ENCODE measurements around the gene IPO5. TPM values are rescaled to one million over a fixed set of nuclear protein-coding genes. Genes with fewer than 3 reads are reported as not detected.

IPO5 gene
- polyA plus RNA-seq, 3 donors, result 17.5 to 21.6 (median 20.7) TPM

DNA sequence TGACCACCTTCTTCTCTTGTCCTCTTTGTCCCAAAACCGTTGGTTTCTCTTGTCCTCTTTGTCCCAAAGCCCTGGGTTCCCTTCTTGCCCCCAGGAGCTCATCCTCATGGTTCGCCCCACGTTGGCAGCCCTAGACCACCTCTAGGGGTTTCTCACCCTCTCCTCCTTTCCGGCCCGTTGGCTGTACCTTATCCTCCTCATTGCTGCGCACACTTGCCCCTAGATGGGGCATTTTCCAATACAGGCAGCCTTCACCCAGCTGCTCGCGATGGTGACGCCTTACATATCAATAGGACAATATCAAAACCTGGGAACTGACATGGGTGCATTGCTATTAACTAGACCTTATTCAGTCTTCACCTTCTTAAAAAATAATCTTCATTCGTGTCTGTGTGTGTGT, 86.5 kb downstream of the IPO5 start:
- H3K9me3 ChIP-seq (replicated peaks in 1 of 2; ENCODE audit: control insufficient read depth in 1 of 2, insufficient read depth in 1 of 2, low read length in 2 of 2), result no peaks in the 10 kb centered on the region
- no peaks in the 10 kb centered on the region for H4K20me1 ChIP-seq (ENCODE audit: insufficient read depth, low read length)
- DNase-seq, result no peak
- Mint-ChIP-seq H3K4me3 (no peak overlapping the region), H3K4me1 (no peaks in the 10 kb centered on the region), H3K27me3 (ENCODE audit: low read depth in 3 of 3) (peaks cover 0 to 6% (median 2%) of the 10 kb centered on the region in 3 donors), H3K36me3 (no peaks in the 10 kb centered on the region), H3K27ac (no peak overlapping the region), H3K9me3 (peaks cover 0 to 2% (median 0%) of the 10 kb centered on the region in 7 donors)
- no peak overlapping the region for H3K27ac ChIP-seq (ENCODE audit: low read depth in 1 of 2, low read length in 2 of 2)
- no peak overlapping the region for H3K4me3 ChIP-seq (replicated peaks in 1 of 3; ENCODE audit: low read depth in 2 of 3, low read length in 3 of 3)
- no peak overlapping the region for H3K9ac ChIP-seq (ENCODE audit: insufficient read depth, low read length, poor library complexity, severe bottlenecking)
- no peaks in the 10 kb centered on the region for H3K27me3 ChIP-seq (ENCODE audit: control insufficient read depth in 2 of 2, insufficient read depth in 2 of 2, low read length in 2 of 2)
- 83% methylated on average over 6 of the region's 10 CpGs for WGBS (ENCODE audit: insufficient coverage)
- TF ChIP-seq, protein P1, sequence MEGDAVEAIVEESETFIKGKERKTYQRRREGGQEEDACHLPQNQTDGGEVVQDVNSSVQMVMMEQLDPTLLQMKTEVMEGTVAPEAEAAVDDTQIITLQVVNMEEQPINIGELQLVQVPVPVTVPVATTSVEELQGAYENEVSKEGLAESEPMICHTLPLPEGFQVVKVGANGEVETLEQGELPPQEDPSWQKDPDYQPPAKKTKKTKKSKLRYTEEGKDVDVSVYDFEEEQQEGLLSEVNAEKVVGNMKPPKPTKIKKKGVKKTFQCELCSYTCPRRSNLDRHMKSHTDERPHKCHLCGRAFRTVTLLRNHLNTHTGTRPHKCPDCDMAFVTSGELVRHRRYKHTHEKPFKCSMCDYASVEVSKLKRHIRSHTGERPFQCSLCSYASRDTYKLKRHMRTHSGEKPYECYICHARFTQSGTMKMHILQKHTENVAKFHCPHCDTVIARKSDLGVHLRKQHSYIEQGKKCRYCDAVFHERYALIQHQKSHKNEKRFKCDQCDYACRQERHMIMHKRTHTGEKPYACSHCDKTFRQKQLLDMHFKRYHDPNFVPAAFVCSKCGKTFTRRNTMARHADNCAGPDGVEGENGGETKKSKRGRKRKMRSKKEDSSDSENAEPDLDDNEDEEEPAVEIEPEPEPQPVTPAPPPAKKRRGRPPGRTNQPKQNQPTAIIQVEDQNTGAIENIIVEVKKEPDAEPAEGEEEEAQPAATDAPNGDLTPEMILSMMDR (IDR thresholded peaks at IDR 0.05), result no peak
- H3K4me2 ChIP-seq (replicated peaks; ENCODE audit: extremely low read depth, low read length, poor library complexity, severe bottlenecking), result no peak overlapping the region
- no peaks in the 10 kb centered on the region for H3K36me3 ChIP-seq (replicated peaks in 1 of 2; ENCODE audit: control insufficient read depth in 1 of 2, insufficient read depth in 2 of 2, low read length in 2 of 2)
- H3K79me2 ChIP-seq (ENCODE audit: insufficient read depth, low read length), result no peaks in the 10 kb centered on the region
- no peaks in the 10 kb centered on the region for H3K4me1 ChIP-seq (ENCODE audit: control insufficient read depth in 1 of 2, insufficient read depth in 2 of 2, low read length in 2 of 2)
- intact Hi-C loops (cut with micrococcal nuclease), result no loop called here
- no peak overlapping the region for H2AFZ ChIP-seq (ENCODE audit: insufficient read depth, low read depth, low read length, poor library complexity, severe bottlenecking)

DNA sequence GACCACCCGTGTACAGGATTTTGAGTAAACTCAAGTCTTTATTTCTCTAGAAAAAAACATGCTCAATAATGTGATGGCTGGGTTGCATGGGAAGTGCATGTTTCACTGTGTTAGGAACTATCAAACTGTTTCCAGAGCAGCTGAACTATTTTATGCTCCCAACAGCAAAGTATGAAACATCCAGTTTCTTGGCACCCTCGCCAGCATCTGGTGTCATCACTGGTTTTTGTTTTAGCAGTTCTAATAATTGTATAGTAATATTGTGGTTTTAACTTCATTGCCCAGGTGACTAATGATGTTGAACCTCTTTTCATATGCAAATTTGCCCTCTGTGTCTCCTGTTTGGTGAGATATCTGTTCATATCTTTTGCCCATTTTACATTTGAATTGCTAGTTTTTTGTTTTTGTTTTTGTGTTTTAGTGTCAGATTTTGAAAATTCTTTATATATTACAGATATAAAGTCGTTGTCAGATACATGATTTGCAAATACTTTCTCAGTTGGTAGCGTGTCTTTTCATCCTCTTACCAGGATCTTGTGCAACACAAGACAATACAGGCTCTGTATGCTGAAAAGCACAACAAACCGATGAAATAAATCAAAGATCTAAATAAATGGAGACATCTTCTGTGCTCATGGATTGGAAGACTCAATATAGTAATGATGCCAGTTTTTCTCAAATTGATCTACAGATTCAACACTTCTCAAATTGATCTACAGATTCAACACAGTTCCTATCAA, 87.8 kb downstream of the IPO5 start:
- no peak overlapping the region for H3K9ac ChIP-seq (ENCODE audit: insufficient read depth, low read length, poor library complexity, severe bottlenecking)
- H3K27ac ChIP-seq (ENCODE audit: low read depth in 1 of 2, low read length in 2 of 2), result no peak overlapping the region
- H3K27me3 ChIP-seq (ENCODE audit: control insufficient read depth in 2 of 2, insufficient read depth in 2 of 2, low read length in 2 of 2), result no peaks in the 10 kb centered on the region
- no peak overlapping the region for H3K4me3 ChIP-seq (replicated peaks in 1 of 3; ENCODE audit: low read depth in 2 of 3, low read length in 3 of 3)
- WGBS (ENCODE audit: insufficient coverage), result 80% methylated on average over 1 of the region's 5 CpGs
- H4K20me1 ChIP-seq (ENCODE audit: insufficient read depth, low read length), result no peaks in the 10 kb centered on the region
- Mint-ChIP-seq H3K9me3 (peaks cover 0 to 2% (median 0%) of the 10 kb centered on the region in 7 donors), H3K36me3 (no peaks in the 10 kb centered on the region), H3K4me3 (no peak overlapping the region), H3K27ac (no peak overlapping the region), H3K27me3 (ENCODE audit: low read depth in 3 of 3) (peaks cover 0 to 6% (median 2%) of the 10 kb centered on the region in 3 donors), H3K4me1 (no peaks in the 10 kb centered on the region)
- no peaks in the 10 kb centered on the region for H3K79me2 ChIP-seq (ENCODE audit: insufficient read depth, low read length)
- intact Hi-C loops (cut with micrococcal nuclease), result no loop called here
- H3K4me2 ChIP-seq (replicated peaks; ENCODE audit: extremely low read depth, low read length, poor library complexity, severe bottlenecking), result no peak overlapping the region
- H3K36me3 ChIP-seq (replicated peaks in 1 of 2; ENCODE audit: control insufficient read depth in 1 of 2, insufficient read depth in 2 of 2, low read length in 2 of 2), result no peaks in the 10 kb centered on the region
- DNase-seq, result no peak
- no peaks in the 10 kb centered on the region for H3K4me1 ChIP-seq (ENCODE audit: control insufficient read depth in 1 of 2, insufficient read depth in 2 of 2, low read length in 2 of 2)
- H3K9me3 ChIP-seq (replicated peaks in 1 of 2; ENCODE audit: control insufficient read depth in 1 of 2, insufficient read depth in 1 of 2, low read length in 2 of 2), result no peaks in the 10 kb centered on the region
- TF ChIP-seq, protein P1 (IDR thresholded peaks at IDR 0.05), result no peak
- no peak overlapping the region for H2AFZ ChIP-seq (ENCODE audit: insufficient read depth, low read depth, low read length, poor library complexity, severe bottlenecking)
